H1 (cell line): ENCODE measurements around the gene KISS1.

Source experiments
- EZH2 ChIP-seq: fragments of 200-600 bp; sonication (generic); IDR thresholded peaks from 2 replicates; pipeline ENCODE4 v1.7.1; 2012; ENCODE audit warnings: low read depth, mild to moderate bottlenecking, moderate library complexity, low read length, inconsistent platforms; ENCODE audit not compliant: severe bottlenecking
- POLR2A ChIP-seq, 2 experiments: IDR thresholded peaks; 1 replicate in 1 of 2; 2 replicates in 1 of 2; pipeline ENCODE4 v1.6.1; 2011; ENCODE audit warnings: low read depth in 2 of 2, low read length in 2 of 2, mild to moderate bottlenecking in 2 of 2; ENCODE audit errors: control extremely low read depth in 1 of 2
- TF ChIP-seq, protein P1 (sequence below), 3 experiments: IDR thresholded peaks; 1 replicate in 2 of 3; 2 replicates in 1 of 3; pipeline versions ENCODE4 v1.5.1 to v1.6.1; 2011; ENCODE audit warnings: low read length in 3 of 3, mild to moderate bottlenecking in 3 of 3, inconsistent platforms in 2 of 3, low read depth in 1 of 3, moderate library complexity in 1 of 3; ENCODE audit not compliant: insufficient read depth in 1 of 3; ENCODE audit errors: control extremely low read depth in 1 of 3

DNA sequence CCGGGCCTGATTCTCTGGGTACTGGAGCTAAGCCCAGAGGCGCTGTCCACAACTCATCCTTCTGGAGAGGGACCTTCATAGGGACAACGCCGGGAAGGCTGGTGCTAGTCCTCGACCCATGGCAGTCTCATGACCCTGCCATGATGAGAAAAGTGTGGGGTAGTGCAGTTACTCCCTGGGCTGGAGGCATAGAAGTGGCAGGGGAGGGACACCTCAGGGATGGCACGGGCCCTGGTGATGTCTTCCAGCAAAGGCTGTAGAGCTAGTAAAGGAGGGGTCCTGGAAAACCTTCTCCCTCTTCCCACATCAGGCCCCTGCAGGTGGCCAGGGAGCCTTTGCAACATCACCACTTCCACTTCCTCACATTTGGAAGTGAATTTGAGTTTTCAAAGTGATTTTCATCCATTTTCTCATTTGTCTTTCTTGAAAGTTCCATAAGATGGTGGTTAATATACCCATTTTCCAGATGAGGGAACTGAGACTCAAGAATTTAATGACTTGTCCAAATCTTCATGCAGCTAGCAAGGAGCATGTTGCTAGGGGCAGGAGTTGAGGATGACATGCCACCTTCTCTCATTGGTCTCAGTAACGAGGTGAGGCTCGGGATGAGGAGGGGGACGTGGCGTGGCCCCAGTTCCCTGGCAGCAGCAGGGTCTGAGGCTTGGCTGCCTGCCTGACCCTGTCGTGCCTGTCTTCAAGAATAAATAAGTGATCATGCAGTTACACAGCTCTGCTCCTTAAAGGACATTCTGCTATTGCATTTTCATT is 20.8 kb upstream of the KISS1 start:
- TF ChIP-seq, protein P1, sequence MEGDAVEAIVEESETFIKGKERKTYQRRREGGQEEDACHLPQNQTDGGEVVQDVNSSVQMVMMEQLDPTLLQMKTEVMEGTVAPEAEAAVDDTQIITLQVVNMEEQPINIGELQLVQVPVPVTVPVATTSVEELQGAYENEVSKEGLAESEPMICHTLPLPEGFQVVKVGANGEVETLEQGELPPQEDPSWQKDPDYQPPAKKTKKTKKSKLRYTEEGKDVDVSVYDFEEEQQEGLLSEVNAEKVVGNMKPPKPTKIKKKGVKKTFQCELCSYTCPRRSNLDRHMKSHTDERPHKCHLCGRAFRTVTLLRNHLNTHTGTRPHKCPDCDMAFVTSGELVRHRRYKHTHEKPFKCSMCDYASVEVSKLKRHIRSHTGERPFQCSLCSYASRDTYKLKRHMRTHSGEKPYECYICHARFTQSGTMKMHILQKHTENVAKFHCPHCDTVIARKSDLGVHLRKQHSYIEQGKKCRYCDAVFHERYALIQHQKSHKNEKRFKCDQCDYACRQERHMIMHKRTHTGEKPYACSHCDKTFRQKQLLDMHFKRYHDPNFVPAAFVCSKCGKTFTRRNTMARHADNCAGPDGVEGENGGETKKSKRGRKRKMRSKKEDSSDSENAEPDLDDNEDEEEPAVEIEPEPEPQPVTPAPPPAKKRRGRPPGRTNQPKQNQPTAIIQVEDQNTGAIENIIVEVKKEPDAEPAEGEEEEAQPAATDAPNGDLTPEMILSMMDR (IDR thresholded peaks at IDR 0.05; ENCODE audit: control extremely low read depth in 1 of 3, insufficient read depth in 1 of 3, low read depth in 1 of 3, low read length in 3 of 3), result no peak
- TF ChIP-seq POLR2A (IDR thresholded peaks at IDR 0.05; ENCODE audit: control extremely low read depth in 1 of 2, low read depth in 2 of 2, low read length in 2 of 2), result no peak
- no peak for TF ChIP-seq EZH2
